ENCODE measurements around the gene IL3RA. TPM values are rescaled to one million over a fixed set of nuclear protein-coding genes. Genes with fewer than 3 reads are reported as not detected.
"Not testable (repeated sequence)": the region's sequence is repeated elsewhere in the genome, so short reads cannot be mapped to it uniquely, and the experiment has no call there.

Gene IL3RA
- polyA plus RNA-seq, 1 donor: 17.6 TPM

- DNase-seq: no peak
Observed at GRCh38 chrX:1397441-1398270, 61.1 kb downstream of the IL3RA start.

DNA sequence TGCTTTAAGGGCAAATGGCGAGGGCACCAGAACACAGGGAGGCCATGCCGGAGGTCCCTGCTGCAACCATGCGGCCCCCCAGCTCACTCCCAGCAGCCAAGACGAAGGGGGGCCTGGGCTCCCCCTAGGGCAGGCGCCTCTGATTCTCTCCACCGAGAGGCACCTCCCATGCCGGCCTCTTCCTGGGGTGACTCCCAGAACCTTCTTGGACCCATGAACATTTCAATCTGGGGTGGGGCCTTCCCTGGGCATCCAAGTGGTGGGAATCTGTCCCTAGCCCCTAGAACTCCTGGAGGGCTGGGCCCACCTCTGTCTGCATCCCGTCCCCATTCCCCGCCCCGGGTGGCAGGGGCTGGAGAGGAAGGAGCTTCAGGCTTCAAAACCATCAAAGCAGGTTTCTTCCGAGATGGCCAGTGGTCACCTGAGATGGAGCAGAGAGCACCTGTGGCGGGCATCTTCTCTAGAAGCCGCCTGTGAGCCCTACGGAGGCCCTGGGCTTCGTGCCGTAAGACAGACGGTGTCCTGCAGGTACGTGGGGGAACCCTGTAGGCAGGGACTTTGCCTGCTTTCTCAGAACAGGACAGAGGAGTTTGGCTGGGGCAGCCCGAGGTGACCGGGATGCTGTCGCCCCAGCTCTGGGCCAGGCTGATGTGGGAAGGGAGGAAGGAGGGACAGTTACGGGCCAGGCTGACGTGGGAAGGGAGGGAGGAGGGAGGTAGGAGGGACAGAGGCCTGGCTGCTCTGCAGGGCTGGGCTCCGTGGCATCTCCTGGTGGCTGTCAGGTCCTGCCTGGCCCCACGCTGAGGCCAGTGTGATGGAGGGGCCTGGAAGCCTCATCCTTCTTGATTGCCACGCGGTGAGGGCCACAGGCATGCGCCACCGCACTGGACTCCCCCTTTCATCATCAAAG lies 62.1 kb downstream of the IL3RA start:
- no peak for DNase-seq

- DNase-seq: no peak
Observed at GRCh38 chrX:1400049-1400448, 63.5 kb downstream of the IL3RA start.

- DNase-seq: no peak
Observed at GRCh38 chrX:1400742-1401471, 64.3 kb downstream of the IL3RA start.

- DNase-seq: no peak
Observed at GRCh38 chrX:1401611-1402430, 65.2 kb downstream of the IL3RA start.

DNA sequence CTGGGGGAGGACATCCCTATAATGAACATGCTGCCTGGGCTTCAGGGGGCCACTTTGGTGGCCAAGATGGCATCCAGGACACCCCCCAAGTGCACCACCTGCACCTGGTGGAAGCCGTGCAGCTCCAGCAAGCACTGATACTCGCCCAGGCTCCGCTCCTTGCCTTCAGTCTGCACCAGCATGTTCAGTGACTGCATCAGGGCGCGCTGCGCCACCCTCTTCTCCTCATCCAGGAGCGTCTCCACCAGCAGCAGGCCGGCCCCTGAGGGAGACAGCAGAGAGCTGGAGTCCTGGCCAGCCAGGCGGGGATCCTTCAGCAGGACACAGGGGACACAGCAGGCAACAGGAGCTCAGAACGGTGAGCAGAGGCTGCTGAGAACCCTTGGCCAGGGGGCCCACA lies 66.6 kb downstream of the IL3RA start:
- DNase-seq: no peak

GRCh38 chrX:1403867-1404266 lies 67.3 kb downstream of the IL3RA start:
- not testable (repeated sequence) for DNase-seq

DNA sequence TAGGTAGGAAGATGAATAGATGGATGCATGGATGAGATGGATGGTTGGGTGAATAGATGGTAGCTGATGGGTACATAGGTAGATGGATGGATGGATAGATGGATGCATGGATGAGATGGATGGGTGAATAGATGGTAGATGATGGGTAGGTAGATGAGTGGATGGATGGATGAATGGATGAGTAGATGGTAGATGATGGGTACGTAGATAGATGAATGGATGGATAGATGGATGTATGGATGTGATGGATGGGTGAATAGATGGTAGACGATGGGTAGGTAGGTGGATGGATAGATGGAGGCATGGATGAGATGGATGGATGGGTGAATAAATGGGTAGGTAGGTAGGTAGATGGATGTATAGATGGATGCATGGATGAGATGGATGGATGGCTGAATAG lies 69.2 kb downstream of the IL3RA start:
- not testable (repeated sequence) for DNase-seq

DNA sequence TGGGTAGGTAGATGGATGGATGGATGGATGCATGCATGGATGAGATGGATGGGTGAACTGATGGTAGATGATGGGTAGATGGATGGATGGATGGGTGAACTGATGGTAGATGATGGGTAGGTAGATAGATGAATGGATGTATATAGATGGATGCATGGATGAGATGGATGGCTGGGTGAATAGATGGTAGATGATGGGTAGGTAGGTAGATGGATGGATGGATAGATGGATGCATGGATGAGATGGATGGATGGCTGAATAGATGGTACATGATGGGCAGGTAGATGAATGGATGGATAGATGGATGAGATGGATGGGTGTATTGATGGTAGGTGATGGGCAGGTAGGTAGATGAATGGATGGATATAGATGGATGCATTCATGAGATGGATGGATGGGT lies 70.5 kb downstream of the IL3RA start:
- DNase-seq: no peak

DNA sequence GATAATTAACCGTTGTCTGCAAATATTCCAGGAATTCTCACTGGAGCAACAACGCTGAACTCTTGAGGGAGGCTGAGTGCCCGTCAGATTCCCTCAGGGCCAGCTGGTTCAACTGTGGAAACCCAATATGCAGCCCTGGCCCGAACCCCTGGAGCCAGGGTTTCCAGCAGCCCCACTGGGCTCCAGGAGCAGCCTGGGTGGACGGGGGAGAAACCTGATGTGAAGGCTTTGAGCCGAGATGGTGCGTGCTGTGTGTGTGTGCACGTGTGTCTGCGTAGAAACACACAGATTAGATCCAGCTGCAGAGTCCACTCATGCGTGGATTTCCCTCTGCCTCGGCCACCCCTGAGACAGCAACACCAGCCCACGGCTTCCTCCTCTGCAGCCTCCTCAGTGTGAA lies 74.7 kb downstream of the IL3RA start:
- DNase-seq: peak; percentile 37

DNA sequence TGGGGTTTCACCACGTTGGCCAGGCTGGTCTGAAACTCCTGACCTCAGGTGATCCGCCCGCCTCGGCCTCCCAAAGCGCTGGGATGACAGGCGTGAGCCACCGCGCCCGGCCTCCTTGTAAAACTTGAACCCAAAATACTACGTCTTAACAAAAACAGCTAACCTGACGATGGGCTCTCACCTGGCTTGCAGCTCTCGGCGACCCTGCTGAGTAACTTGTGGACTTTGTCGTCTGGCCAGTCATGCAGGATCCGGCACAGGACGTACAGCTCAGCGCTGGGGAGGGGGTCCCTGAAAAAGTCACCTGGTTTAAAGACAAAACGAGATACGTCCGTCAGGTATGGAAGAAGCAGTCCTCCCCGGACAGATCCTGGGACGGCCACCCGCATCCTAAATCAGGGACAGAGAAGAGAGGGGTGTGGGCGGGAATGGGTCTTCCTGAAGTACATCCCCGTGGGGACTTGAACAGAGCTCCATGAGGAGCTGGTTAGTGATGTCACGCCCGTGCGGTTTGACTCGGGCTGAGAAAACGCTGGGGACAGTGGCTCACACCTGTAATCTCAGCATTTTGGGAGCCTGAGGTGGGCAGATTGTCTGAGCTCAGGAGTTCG lies 76.1 kb downstream of the IL3RA start:
- DNase-seq: no peak

GRCh38 chrX:1416327-1416784 lies 79.8 kb downstream of the IL3RA start:
- no peak for DNase-seq

GRCh38 chrX:1416965-1417760 lies 80.6 kb downstream of the IL3RA start:
- no peak for DNase-seq

GRCh38 chrX:1417921-1418771 lies 81.6 kb downstream of the IL3RA start:
- DNase-seq: no peak

- DNase-seq: no peak
Observed at GRCh38 chrX:1418901-1419544, 82.4 kb downstream of the IL3RA start.

GRCh38 chrX:1419545-1420355 lies 83.2 kb downstream of the IL3RA start:
- no peak for DNase-seq

- no peak for DNase-seq
Observed at GRCh38 chrX:1420371-1420770, 83.8 kb downstream of the IL3RA start.

Data from left kidney (tissue), 2 donors.